HEK293 (cell line): ENCODE measurements around the gene POLD1.
A peak's percentile ranks its signal among the peaks of the same experiment; 100 is the strongest.

Experiments used
- CTCF ChIA-PET: fragments of 350-600 bp; formaldehyde crosslinking; extraction: SDS; loops from one replicate; lab custom pipeline; 2021; ENCODE audit warnings: antibody characterized with exemption; lab: Yijun Ruan, JAX
- POLR2A ChIA-PET: fragments of 300-600 bp; formaldehyde crosslinking; extraction: SDS; loops from one replicate; lab custom pipeline; 2020; ENCODE audit warnings: antibody characterized with exemption, inconsistent platforms; lab: Yijun Ruan, JAX
- H3K27ac ChIP-seq: fragments of 200-500 bp; sonication (Bioruptor generic); 2 replicates; pipeline ENCODE4 v1.5.1; 2014; ENCODE audit warnings: low read depth, low read length, control low read depth, inconsistent platforms; ENCODE audit errors: extremely low read depth
- H3K36me3 ChIP-seq, 2 experiments: fragments of 200-500 bp in 1 of 2; sonication (Bioruptor generic) in 1 of 2; 1 replicate in 1 of 2; 2 replicates in 1 of 2; pipeline ENCODE4 v1.5.1; 2014 to 2017; ENCODE audit warnings: inconsistent platforms in 2 of 2, low read length in 2 of 2; ENCODE audit not compliant: control insufficient read depth in 2 of 2, insufficient read depth in 1 of 2
- H3K4me1 ChIP-seq: fragments of 200-500 bp; sonication (Bioruptor generic); 2 replicates; pipeline ENCODE4 v1.5.1; 2014; ENCODE audit warnings: mild to moderate bottlenecking, low read length, inconsistent platforms; ENCODE audit not compliant: control insufficient read depth, insufficient read depth
- H3K4me3 ChIP-seq: 2 replicates; pipeline ENCODE4 v1.5.1; 2011; ENCODE audit warnings: low read depth, mild to moderate bottlenecking, control low read depth, low read length, moderate library complexity
- H3K9me3 ChIP-seq: fragments of 200-500 bp; sonication (Bioruptor generic); 2 replicates; pipeline ENCODE4 v1.5.1; 2014; ENCODE audit warnings: low read depth, low read length, inconsistent platforms; ENCODE audit not compliant: control insufficient read depth, insufficient read depth
- GFI1B ChIP-seq: fragments of 450-650 bp; formaldehyde crosslinking; IDR thresholded peaks from 2 replicates; pipeline ENCODE4 v1.5.1; 2016; ENCODE audit warnings: missing biosample characterization, missing genetic modification characterization
- KLF9 ChIP-seq: fragments of 450-650 bp; formaldehyde crosslinking; IDR thresholded peaks from 2 replicates; pipeline ENCODE4 v1.5.1; 2016; ENCODE audit warnings: missing biosample characterization, missing genetic modification characterization, low read depth
- RBAK ChIP-seq: fragments of 450-650 bp; formaldehyde crosslinking; IDR thresholded peaks from 2 replicates; pipeline ENCODE4 v1.5.1; 2016; ENCODE audit warnings: missing biosample characterization, missing genetic modification characterization
- WT1 ChIP-seq: fragments of 450-650 bp; formaldehyde crosslinking; IDR thresholded peaks from 2 replicates; pipeline ENCODE4 v1.5.1; 2016; ENCODE audit warnings: missing biosample characterization, missing genetic modification characterization
- ZBTB17 ChIP-seq: fragments of 450-650 bp; formaldehyde crosslinking; IDR thresholded peaks from 2 replicates; pipeline ENCODE4 v1.5.1; 2016; ENCODE audit warnings: missing biosample characterization, missing genetic modification characterization
- ZFP69B ChIP-seq: fragments of 450-650 bp; formaldehyde crosslinking; IDR thresholded peaks from 2 replicates; pipeline ENCODE4 v1.5.1; 2016; ENCODE audit warnings: missing biosample characterization, missing genetic modification characterization
- ZNF174 ChIP-seq: fragments of 450-650 bp; formaldehyde crosslinking; IDR thresholded peaks from 2 replicates; pipeline ENCODE4 v1.5.0; 2017; ENCODE audit warnings: missing biosample characterization, mild to moderate bottlenecking, missing genetic modification characterization
- ZNF24 ChIP-seq: fragments of 450-650 bp; formaldehyde crosslinking; IDR thresholded peaks from 2 replicates; pipeline ENCODE4 v1.5.1; 2016; ENCODE audit warnings: missing biosample characterization, missing genetic modification characterization
- ZNF530 ChIP-seq: fragments of 450-650 bp; formaldehyde crosslinking; IDR thresholded peaks from 2 replicates; pipeline ENCODE4 v1.5.1; 2016; ENCODE audit warnings: low read depth, missing biosample characterization, missing genetic modification characterization
- ZNF560 ChIP-seq: fragments of 450-650 bp; formaldehyde crosslinking; IDR thresholded peaks from 2 replicates; pipeline ENCODE4 v1.5.1; 2017; ENCODE audit warnings: missing biosample characterization, missing genetic modification characterization, borderline replicate concordance
- ZNF76 ChIP-seq: fragments of 450-650 bp; formaldehyde crosslinking; IDR thresholded peaks from 2 replicates; pipeline ENCODE4; 2016; ENCODE audit warnings: low read depth, missing biosample characterization, missing genetic modification characterization, borderline replicate concordance
- TF ChIP-seq, protein P1 (sequence below): sonication (generic); formaldehyde crosslinking; IDR thresholded peaks from 2 replicates; pipeline ENCODE4 v1.8.1; 2022; ENCODE audit warnings: mild to moderate bottlenecking, moderate library complexity, missing genetic modification reagents
- TF ChIP-seq, protein P2 (sequence below): fragments of 450-650 bp; formaldehyde crosslinking; IDR thresholded peaks from 2 replicates; pipeline ENCODE4 v1.5.1; 2016; ENCODE audit warnings: missing biosample characterization, missing genetic modification characterization
- TF ChIP-seq, protein P3 (sequence below): fragments of 450-650 bp; formaldehyde crosslinking; IDR thresholded peaks from 2 replicates; pipeline ENCODE4 v1.5.1; 2016; ENCODE audit warnings: missing biosample characterization, missing genetic modification characterization
- TF ChIP-seq, protein P4 (sequence below): fragments of 450-650 bp; formaldehyde crosslinking; IDR thresholded peaks from 2 replicates; pipeline ENCODE4 v1.5.1; 2016; ENCODE audit warnings: missing biosample characterization, missing genetic modification characterization
- TF ChIP-seq, protein P5 (sequence below): fragments of 450-650 bp; formaldehyde crosslinking; IDR thresholded peaks from 2 replicates; pipeline ENCODE4 v1.5.1; 2016; ENCODE audit warnings: missing biosample characterization, missing genetic modification characterization
- TF ChIP-seq, protein P6 (sequence below): fragments of 450-650 bp; formaldehyde crosslinking; IDR thresholded peaks from 2 replicates; pipeline ENCODE4 v1.5.1; 2016; ENCODE audit warnings: missing biosample characterization, missing genetic modification characterization

Gene POLD1

DNA sequence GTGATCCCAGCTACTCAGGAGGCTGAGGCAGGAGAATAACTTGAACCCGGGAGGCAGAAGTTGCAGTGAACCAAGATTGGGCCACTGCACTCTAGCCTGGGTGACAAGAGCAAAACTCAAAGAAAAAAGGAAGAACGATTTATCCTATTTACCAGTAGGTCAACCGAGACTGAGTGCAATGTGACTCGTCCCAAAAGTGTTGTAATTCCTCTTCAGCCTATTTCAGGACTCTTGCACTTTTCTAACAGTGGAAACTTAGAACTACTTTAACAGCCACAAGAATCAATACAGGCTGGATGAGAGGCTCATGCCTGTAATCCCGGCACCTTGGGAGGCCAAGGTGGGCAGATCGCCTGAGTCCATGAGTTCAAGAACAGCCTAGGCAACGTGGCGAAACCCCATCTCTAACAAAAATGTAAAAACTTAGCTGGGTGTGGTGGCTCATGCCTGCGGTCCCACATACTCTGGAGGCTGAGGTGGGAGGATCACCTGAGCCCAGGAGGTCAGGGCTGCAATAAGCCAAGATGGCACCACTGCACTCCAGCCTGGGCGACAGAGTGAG is 12.2 kb upstream of the POLD1 start:
- H3K4me1 ChIP-seq = no peaks in the 10 kb centered on the region
- POLR2A ChIA-PET = no interaction called here
- CTCF ChIA-PET = interaction anchor here (6.5 kb wide), 1 partner anchor 90 kb away, joined by 99 read pairs; no protein-coding TSS in a partner anchor
- H3K27ac ChIP-seq = no peak overlapping the region
- H3K36me3 ChIP-seq = no peaks in the 10 kb centered on the region
- H3K4me3 ChIP-seq = no peak overlapping the region
- TF ChIP-seq ZNF560 (tag by site-specific recombination) (no peak), ZNF24 (tag by site-specific recombination) (no peak)
- no peaks in the 10 kb centered on the region for H3K9me3 ChIP-seq

DNA sequence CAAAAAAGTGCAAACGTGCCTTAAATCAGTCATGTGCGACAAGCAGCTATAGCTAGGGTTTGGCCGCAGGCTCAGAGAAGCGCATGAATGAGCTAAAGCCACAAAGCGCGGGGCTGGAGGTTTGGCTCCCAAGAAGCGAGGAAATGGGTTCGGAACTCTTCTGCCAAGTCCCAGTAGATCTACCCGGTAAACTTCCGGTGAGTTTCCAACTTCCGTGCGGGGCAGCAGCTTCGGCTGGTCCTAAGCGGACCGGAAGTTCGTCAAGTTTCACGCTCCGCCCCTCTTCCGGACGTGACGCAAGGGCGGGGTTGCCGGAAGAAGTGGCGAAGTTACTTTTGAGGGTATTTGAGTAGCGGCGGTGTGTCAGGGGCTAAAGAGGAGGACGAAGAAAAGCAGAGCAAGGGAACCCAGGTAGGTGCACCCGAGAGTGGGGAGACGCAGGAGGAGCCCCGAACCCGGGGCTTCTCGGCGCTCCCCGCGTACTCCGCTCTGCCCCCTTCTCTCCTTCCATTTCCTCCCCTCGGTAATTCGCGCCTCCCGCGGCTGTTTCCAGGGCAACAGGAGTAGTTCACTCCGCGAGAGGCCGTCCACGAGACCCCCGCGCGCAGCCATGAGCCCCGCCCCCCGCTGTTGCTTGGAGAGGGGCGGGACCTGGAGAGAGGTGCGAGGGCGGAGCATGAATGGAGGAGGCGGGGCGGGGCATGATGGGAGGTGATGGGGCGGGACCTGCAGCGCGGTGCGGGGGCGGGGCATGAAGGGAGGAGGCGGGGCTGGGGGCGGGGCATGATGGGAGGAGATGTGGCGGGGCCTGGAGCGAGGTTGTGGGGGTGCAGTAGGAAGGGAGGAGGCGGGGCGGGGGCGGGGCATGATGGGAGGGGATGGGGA is 7.7 kb upstream of the POLD1 start, which contains the start of gene NR1H2:
Gene NR1H2, plus strand, starts transcription at position 292 of the 885 bp plus-strand sequence. CDS start 1,149 bp downstream, outside the sequence.
- Histone ChIP-seq H3K4me3 (peak within 1 kb of the TSS; percentile 86), H3K9me3 (no peaks in the 10 kb centered on the region), H3K4me1 (no peaks in the 10 kb centered on the region), H3K36me3 (peaks cover 7 to 41% of the 10 kb centered on the region in 2 experiments; a peak in 2 of 3 replicates), H3K27ac (peak within 1 kb of the TSS; percentile 97)
- ChIA-PET CTCF (interaction anchor here (0.7 to 1.4 kb wide), 6 partner anchors 39 to 161 kb away, joined by 3 to 9 read pairs (median 4); partner anchors contain the start of gene KCNC3), POLR2A (interaction anchor here (0.6 to 1.6 kb wide), 6 partner anchors 8 to 367 kb away, joined by 3 to 22 read pairs (median 4); partner anchors contain the start of genes KCNC3 and POLD1)
- TF ChIP-seq, protein P1, sequence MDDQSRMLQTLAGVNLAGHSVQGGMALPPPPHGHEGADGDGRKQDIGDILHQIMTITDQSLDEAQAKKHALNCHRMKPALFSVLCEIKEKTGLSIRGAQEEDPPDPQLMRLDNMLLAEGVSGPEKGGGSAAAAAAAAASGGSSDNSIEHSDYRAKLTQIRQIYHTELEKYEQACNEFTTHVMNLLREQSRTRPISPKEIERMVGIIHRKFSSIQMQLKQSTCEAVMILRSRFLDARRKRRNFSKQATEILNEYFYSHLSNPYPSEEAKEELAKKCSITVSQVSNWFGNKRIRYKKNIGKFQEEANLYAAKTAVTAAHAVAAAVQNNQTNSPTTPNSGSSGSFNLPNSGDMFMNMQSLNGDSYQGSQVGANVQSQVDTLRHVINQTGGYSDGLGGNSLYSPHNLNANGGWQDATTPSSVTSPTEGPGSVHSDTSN (CRISPR knock-in tag) = no peak
- TF ChIP-seq, protein P2, sequence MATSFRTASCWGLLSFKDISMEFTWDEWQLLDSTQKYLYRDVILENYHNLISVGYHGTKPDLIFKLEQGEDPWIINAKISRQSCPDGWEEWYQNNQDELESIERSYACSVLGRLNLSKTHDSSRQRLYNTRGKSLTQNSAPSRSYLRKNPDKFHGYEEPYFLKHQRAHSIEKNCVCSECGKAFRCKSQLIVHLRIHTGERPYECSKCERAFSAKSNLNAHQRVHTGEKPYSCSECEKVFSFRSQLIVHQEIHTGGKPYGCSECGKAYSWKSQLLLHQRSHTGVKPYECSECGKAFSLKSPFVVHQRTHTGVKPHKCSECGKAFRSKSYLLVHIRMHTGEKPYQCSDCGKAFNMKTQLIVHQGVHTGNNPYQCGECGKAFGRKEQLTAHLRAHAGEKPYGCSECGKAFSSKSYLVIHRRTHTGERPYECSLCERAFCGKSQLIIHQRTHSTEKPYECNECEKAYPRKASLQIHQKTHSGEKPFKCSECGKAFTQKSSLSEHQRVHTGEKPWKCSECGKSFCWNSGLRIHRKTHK (tag by site-specific recombination) = no peak
- peak; percentile 86 for TF ChIP-seq ZBTB17 (tag by site-specific recombination)
- TF ChIP-seq RBAK = no peak
- TF ChIP-seq ZNF530 (tag by site-specific recombination) = no peak
- no peak for TF ChIP-seq GFI1B (tag by site-specific recombination)
- TF ChIP-seq, protein P3, sequence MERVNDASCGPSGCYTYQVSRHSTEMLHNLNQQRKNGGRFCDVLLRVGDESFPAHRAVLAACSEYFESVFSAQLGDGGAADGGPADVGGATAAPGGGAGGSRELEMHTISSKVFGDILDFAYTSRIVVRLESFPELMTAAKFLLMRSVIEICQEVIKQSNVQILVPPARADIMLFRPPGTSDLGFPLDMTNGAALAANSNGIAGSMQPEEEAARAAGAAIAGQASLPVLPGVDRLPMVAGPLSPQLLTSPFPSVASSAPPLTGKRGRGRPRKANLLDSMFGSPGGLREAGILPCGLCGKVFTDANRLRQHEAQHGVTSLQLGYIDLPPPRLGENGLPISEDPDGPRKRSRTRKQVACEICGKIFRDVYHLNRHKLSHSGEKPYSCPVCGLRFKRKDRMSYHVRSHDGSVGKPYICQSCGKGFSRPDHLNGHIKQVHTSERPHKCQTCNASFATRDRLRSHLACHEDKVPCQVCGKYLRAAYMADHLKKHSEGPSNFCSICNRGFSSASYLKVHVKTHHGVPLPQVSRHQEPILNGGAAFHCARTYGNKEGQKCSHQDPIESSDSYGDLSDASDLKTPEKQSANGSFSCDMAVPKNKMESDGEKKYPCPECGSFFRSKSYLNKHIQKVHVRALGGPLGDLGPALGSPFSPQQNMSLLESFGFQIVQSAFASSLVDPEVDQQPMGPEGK (tag by site-specific recombination) = peak; percentile 78
- TF ChIP-seq, protein P4, sequence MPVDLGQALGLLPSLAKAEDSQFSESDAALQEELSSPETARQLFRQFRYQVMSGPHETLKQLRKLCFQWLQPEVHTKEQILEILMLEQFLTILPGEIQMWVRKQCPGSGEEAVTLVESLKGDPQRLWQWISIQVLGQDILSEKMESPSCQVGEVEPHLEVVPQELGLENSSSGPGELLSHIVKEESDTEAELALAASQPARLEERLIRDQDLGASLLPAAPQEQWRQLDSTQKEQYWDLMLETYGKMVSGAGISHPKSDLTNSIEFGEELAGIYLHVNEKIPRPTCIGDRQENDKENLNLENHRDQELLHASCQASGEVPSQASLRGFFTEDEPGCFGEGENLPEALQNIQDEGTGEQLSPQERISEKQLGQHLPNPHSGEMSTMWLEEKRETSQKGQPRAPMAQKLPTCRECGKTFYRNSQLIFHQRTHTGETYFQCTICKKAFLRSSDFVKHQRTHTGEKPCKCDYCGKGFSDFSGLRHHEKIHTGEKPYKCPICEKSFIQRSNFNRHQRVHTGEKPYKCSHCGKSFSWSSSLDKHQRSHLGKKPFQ (tag by site-specific recombination) = no peak
- TF ChIP-seq ZNF174 (tag by site-specific recombination) = no peak
- TF ChIP-seq ZFP69B (tag by site-specific recombination) = peak; percentile 80
- TF ChIP-seq ZNF76 (tag by site-specific recombination) = peak; percentile 43; the same call in 1 of the 2 replicates
- TF ChIP-seq, protein P5, sequence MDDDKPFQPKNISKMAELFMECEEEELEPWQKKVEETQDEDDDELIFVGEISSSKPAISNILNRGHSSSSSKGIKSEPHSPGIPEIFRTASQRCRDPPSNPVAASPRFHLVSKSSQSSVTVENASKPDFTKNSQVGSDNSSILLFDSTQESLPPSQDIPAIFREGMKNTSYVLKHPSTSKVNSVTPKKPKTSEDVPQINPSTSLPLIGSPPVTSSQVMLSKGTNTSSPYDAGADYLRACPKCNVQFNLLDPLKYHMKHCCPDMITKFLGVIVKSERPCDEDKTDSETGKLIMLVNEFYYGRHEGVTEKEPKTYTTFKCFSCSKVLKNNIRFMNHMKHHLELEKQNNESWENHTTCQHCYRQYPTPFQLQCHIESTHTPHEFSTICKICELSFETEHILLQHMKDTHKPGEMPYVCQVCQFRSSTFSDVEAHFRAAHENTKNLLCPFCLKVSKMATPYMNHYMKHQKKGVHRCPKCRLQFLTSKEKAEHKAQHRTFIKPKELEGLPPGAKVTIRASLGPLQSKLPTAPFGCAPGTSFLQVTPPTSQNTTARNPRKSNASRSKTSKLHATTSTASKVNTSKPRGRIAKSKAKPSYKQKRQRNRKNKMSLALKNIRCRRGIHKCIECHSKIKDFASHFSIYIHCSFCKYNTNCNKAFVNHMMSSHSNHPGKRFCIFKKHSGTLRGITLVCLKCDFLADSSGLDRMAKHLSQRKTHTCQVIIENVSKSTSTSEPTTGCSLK (tag by site-specific recombination) = no peak
- TF ChIP-seq WT1 (tag by site-specific recombination) = no peak
- TF ChIP-seq, protein P6, sequence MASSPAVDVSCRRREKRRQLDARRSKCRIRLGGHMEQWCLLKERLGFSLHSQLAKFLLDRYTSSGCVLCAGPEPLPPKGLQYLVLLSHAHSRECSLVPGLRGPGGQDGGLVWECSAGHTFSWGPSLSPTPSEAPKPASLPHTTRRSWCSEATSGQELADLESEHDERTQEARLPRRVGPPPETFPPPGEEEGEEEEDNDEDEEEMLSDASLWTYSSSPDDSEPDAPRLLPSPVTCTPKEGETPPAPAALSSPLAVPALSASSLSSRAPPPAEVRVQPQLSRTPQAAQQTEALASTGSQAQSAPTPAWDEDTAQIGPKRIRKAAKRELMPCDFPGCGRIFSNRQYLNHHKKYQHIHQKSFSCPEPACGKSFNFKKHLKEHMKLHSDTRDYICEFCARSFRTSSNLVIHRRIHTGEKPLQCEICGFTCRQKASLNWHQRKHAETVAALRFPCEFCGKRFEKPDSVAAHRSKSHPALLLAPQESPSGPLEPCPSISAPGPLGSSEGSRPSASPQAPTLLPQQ (tag by site-specific recombination) = peak; percentile 90
- peak; percentile 96 for TF ChIP-seq KLF9 (tag by site-specific recombination)
